GM12892 (cell line): ENCODE data around the gene CNTNAP5.

Experiments used
- POLR2A ChIP-seq: IDR thresholded peaks from 2 replicates; pipeline ENCODE4 v1.6.1; 2011; ENCODE audit warnings: low read depth, low read length, control low read depth
- POLR2AphosphoS5 ChIP-seq: IDR thresholded peaks from 2 replicates; pipeline ENCODE4 v1.6.1; 2011; ENCODE audit warnings: low read depth, low read length, control low read depth
- TAF1 ChIP-seq: IDR thresholded peaks from 2 replicates; pipeline ENCODE4 v1.6.1; 2011; ENCODE audit warnings: low read depth, mild to moderate bottlenecking, control low read depth, low read length, borderline replicate concordance

DNA sequence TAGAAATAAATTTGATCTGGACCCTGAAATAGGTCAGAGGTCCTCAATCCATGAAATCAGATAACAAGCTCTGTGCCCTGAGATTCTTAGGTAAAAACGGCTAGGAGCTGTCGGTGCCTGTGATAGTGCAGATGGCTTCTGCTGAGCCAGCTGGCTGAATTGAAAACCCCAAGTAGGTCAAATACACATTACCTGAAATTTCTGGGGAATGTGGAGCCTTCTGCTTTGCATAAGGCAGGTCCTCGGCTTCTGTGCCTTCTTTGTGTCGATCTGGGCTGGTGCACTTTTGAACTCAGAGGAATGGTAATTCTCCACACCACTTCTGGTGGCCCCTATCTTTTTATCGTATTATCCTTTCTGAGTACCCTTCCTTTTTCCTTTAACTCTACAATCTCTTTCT is 66.6 kb downstream of the CNTNAP5 start:
- TF ChIP-seq POLR2AphosphoS5 (no peak), POLR2A (no peak), TAF1 (no peak)
